HEK293 (cell line): Measurements from ENCODE around the gene STK32C.

Source experiments
- FEZF1 ChIP-seq: fragments of 450-650 bp; formaldehyde crosslinking; IDR thresholded peaks from 2 replicates; pipeline ENCODE4 v1.5.1; 2016; ENCODE audit warnings: missing biosample characterization, missing genetic modification characterization
- GFI1B ChIP-seq: fragments of 450-650 bp; formaldehyde crosslinking; IDR thresholded peaks from 2 replicates; pipeline ENCODE4 v1.5.1; 2016; ENCODE audit warnings: missing biosample characterization, missing genetic modification characterization
- GLIS2 ChIP-seq: fragments of 450-650 bp; formaldehyde crosslinking; IDR thresholded peaks from 2 replicates; pipeline ENCODE4 v1.5.1; 2016; ENCODE audit warnings: missing biosample characterization, missing genetic modification characterization
- IKZF3 ChIP-seq: fragments of 450-650 bp; IDR thresholded peaks from 2 replicates; pipeline ENCODE4 v1.5.0; 2018; ENCODE audit warnings: missing biosample characterization, mild to moderate bottlenecking, missing genetic modification characterization, moderate library complexity
- KLF8 ChIP-seq: fragments of 450-650 bp; formaldehyde crosslinking; IDR thresholded peaks from 2 replicates; pipeline ENCODE4 v1.5.1; 2016; ENCODE audit warnings: missing biosample characterization, missing genetic modification characterization
- MYNN ChIP-seq: fragments of 450-650 bp; formaldehyde crosslinking; IDR thresholded peaks from 2 replicates; pipeline ENCODE4 v1.5.1; 2016; ENCODE audit warnings: missing biosample characterization, missing genetic modification characterization, borderline replicate concordance
- OVOL3 ChIP-seq: fragments of 450-650 bp; formaldehyde crosslinking; IDR thresholded peaks from 2 replicates; pipeline ENCODE4 v1.5.1; 2016; ENCODE audit warnings: missing biosample characterization, missing genetic modification characterization
- PRDM1 ChIP-seq: fragments of 450-650 bp; formaldehyde crosslinking; IDR thresholded peaks from 2 replicates; pipeline ENCODE4; 2016; ENCODE audit warnings: missing biosample characterization, missing genetic modification characterization
- SP2 ChIP-seq: fragments of 450-650 bp; formaldehyde crosslinking; IDR thresholded peaks from 2 replicates; pipeline ENCODE4 v1.5.1; 2016; ENCODE audit warnings: missing biosample characterization, missing genetic modification characterization
- YY1 ChIP-seq: fragments of 450-650 bp; formaldehyde crosslinking; IDR thresholded peaks from 2 replicates; pipeline ENCODE4 v1.5.1; 2018; ENCODE audit warnings: missing biosample characterization, missing genetic modification characterization
- ZBTB10 ChIP-seq: fragments of 450-650 bp; formaldehyde crosslinking; IDR thresholded peaks from 2 replicates; pipeline ENCODE4 v1.5.1; 2016; ENCODE audit warnings: missing biosample characterization, missing genetic modification characterization
- ZBTB21 ChIP-seq: fragments of 450-650 bp; formaldehyde crosslinking; IDR thresholded peaks from 2 replicates; pipeline ENCODE4 v1.5.1; 2017; ENCODE audit warnings: missing biosample characterization, missing genetic modification characterization
- ZBTB7A ChIP-seq: fragments of 450-650 bp; formaldehyde crosslinking; IDR thresholded peaks from 2 replicates; pipeline ENCODE4 v1.5.1; 2016; ENCODE audit warnings: low read depth, missing biosample characterization, missing genetic modification characterization
- ZIC2 ChIP-seq: fragments of 450-650 bp; formaldehyde crosslinking; IDR thresholded peaks from 2 replicates; pipeline ENCODE4 v1.5.1; 2016; ENCODE audit warnings: missing biosample characterization, missing genetic modification characterization
- ZNF132 ChIP-seq: fragments of 450-650 bp; formaldehyde crosslinking; IDR thresholded peaks from 2 replicates; pipeline ENCODE4 v1.5.1; 2017; ENCODE audit warnings: missing biosample characterization, missing genetic modification characterization, borderline replicate concordance
- ZNF148 ChIP-seq: fragments of 450-650 bp; formaldehyde crosslinking; IDR thresholded peaks from 2 replicates; pipeline ENCODE4 v1.5.0; 2017; ENCODE audit warnings: missing biosample characterization, missing genetic modification characterization, borderline replicate concordance
- ZNF19 ChIP-seq: fragments of 450-650 bp; formaldehyde crosslinking; IDR thresholded peaks from 2 replicates; pipeline ENCODE4; 2016; ENCODE audit warnings: missing biosample characterization, missing genetic modification characterization, low read depth
- ZNF214 ChIP-seq: fragments of 450-650 bp; formaldehyde crosslinking; IDR thresholded peaks from 2 replicates; pipeline ENCODE4 v1.5.1; 2017; ENCODE audit warnings: missing biosample characterization, mild to moderate bottlenecking, missing genetic modification characterization, borderline replicate concordance
- ZNF221 ChIP-seq: fragments of 450-650 bp; formaldehyde crosslinking; IDR thresholded peaks from 2 replicates; pipeline ENCODE4 v1.5.1; 2017; ENCODE audit warnings: missing biosample characterization, missing genetic modification characterization, borderline replicate concordance
- ZNF23 ChIP-seq: fragments of 450-650 bp; formaldehyde crosslinking; IDR thresholded peaks from 2 replicates; pipeline ENCODE4 v1.5.1; 2016; ENCODE audit warnings: missing biosample characterization, missing genetic modification characterization, borderline replicate concordance
- ZNF324 ChIP-seq: fragments of 450-650 bp; formaldehyde crosslinking; IDR thresholded peaks from 2 replicates; pipeline ENCODE4 v1.5.1; 2016; ENCODE audit warnings: missing biosample characterization, missing genetic modification characterization
- ZNF341 ChIP-seq: fragments of 450-650 bp; formaldehyde crosslinking; IDR thresholded peaks from 2 replicates; pipeline ENCODE4; 2016; ENCODE audit warnings: low read depth, missing biosample characterization, missing genetic modification characterization
- ZNF362 ChIP-seq: fragments of 450-650 bp; formaldehyde crosslinking; IDR thresholded peaks from 2 replicates; pipeline ENCODE4 v1.5.1; 2016; ENCODE audit warnings: missing biosample characterization, missing genetic modification characterization
- ZNF501 ChIP-seq: fragments of 450-650 bp; formaldehyde crosslinking; IDR thresholded peaks from 2 replicates; pipeline ENCODE4 v1.5.1; 2016; ENCODE audit warnings: missing biosample characterization, missing genetic modification characterization
- ZNF514 ChIP-seq: fragments of 450-650 bp; formaldehyde crosslinking; IDR thresholded peaks from 2 replicates; pipeline ENCODE4 v1.5.1; 2016; ENCODE audit warnings: missing biosample characterization, missing genetic modification characterization
- ZNF585B ChIP-seq: fragments of 450-650 bp; formaldehyde crosslinking; IDR thresholded peaks from 2 replicates; pipeline ENCODE4 v1.5.1; 2016; ENCODE audit warnings: missing biosample characterization, missing genetic modification characterization
- ZNF610 ChIP-seq: fragments of 450-650 bp; formaldehyde crosslinking; IDR thresholded peaks from 2 replicates; pipeline ENCODE4 v1.5.1; 2016; ENCODE audit warnings: missing biosample characterization, missing genetic modification characterization, borderline replicate concordance
- ZNF623 ChIP-seq: fragments of 450-650 bp; formaldehyde crosslinking; IDR thresholded peaks from 2 replicates; pipeline ENCODE4 v1.5.1; 2016; ENCODE audit warnings: missing biosample characterization, missing genetic modification characterization
- ZNF645 ChIP-seq: fragments of 450-650 bp; formaldehyde crosslinking; IDR thresholded peaks from 2 replicates; pipeline ENCODE4; 2016; ENCODE audit warnings: missing biosample characterization, missing genetic modification characterization
- ZNF664 ChIP-seq: fragments of 450-650 bp; formaldehyde crosslinking; IDR thresholded peaks from 2 replicates; pipeline ENCODE4 v1.5.1; 2016; ENCODE audit warnings: missing biosample characterization, missing genetic modification characterization
- ZNF704 ChIP-seq: fragments of 450-650 bp; formaldehyde crosslinking; IDR thresholded peaks from 2 replicates; pipeline ENCODE4 v1.5.1; 2016; ENCODE audit warnings: missing biosample characterization, missing genetic modification characterization
- ZNF791 ChIP-seq: fragments of 450-650 bp; formaldehyde crosslinking; IDR thresholded peaks from 2 replicates; pipeline ENCODE4 v1.5.1; 2016; ENCODE audit warnings: missing biosample characterization, missing genetic modification characterization
- ZSCAN23 ChIP-seq: fragments of 450-650 bp; formaldehyde crosslinking; IDR thresholded peaks from 2 replicates; pipeline ENCODE4 v1.5.1; 2016; ENCODE audit warnings: missing biosample characterization, missing genetic modification characterization

Gene STK32C

GRCh38 chr10:132186488-132187429 lies 121.0 kb downstream of the STK32C start, which contains the start of gene DPYSL4 (continued):
- TF ChIP-seq ZNF132 (tag by site-specific recombination) (no peak), ZBTB21 (tag by site-specific recombination) (no peak), ZBTB7A (tag by site-specific recombination) (no peak), MYNN (tag by site-specific recombination) (peak; percentile 69; the same call in 1 of the 2 replicates), ZNF501 (tag by site-specific recombination) (no peak), OVOL3 (tag by site-specific recombination) (no peak), ZNF221 (tag by site-specific recombination) (no peak), ZNF645 (tag by site-specific recombination) (no peak), ZNF148 (tag by site-specific recombination) (no peak), YY1 (tag by site-specific recombination) (no peak), KLF8 (tag by site-specific recombination) (peak; percentile 89), FEZF1 (tag by site-specific recombination) (no peak), ZNF623 (tag by site-specific recombination) (no peak), GFI1B (tag by site-specific recombination) (no peak), ZSCAN23 (tag by site-specific recombination) (no peak), SP2 (tag by site-specific recombination) (peak; percentile 46), ZNF664 (tag by site-specific recombination) (no peak), ZNF610 (no peak), ZNF23 (tag by site-specific recombination) (no peak), IKZF3 (tag by site-specific recombination) (no peak), ZNF791 (no peak), ZNF704 (tag by site-specific recombination) (no peak), ZNF341 (peak; percentile 23; the same call in 1 of the 2 replicates), ZNF585B (tag by site-specific recombination) (no peak), GLIS2 (peak; percentile 60), ZNF324 (tag by site-specific recombination) (no peak), PRDM1 (tag by site-specific recombination) (no peak), ZNF214 (tag by site-specific recombination) (no peak), ZNF19 (tag by site-specific recombination) (no peak), ZNF514 (tag by site-specific recombination) (no peak), ZBTB10 (peak; percentile 49; the same call in 1 of the 2 replicates), ZIC2 (tag by site-specific recombination) (peak; percentile 77), ZNF362 (tag by site-specific recombination) (no peak)
